Upper lobe of left lung (tissue), 4 donors: ENCODE results near the gene DSC3.

Experiments
- EP300 ChIP-seq, 4 donors: sonication (generic); formaldehyde crosslinking; IDR thresholded peaks; one replicate each; pipeline ENCODE4 v1.5.1; 2017; ENCODE audit warnings: antibody characterized with exemption in 4 of 4, control low read depth in 2 of 4
- POLR2A ChIP-seq, 4 donors: fragments of 450-650 bp; IDR thresholded peaks; one replicate each; pipeline ENCODE4 v1.5.1; 2016 to 2017; ENCODE audit warnings: antibody characterized with exemption in 4 of 4, mild to moderate bottlenecking in 2 of 4
- POLR2AphosphoS5 ChIP-seq, 2 donors: sonication (generic); formaldehyde crosslinking; IDR thresholded peaks; one replicate each; pipeline ENCODE4 v1.5.1; 2017; ENCODE audit warnings: antibody characterized with exemption in 2 of 2
- TF ChIP-seq, protein P1 (sequence below), 6 experiments: fragments of 450-650 bp in 4 of 6; fragments of 200-600 bp in 2 of 6; sonication (generic) in 2 of 6; IDR thresholded peaks; one replicate each; pipeline ENCODE4 v1.5.1; 2016 to 2019; ENCODE audit warnings: antibody characterized with exemption in 6 of 6

DNA sequence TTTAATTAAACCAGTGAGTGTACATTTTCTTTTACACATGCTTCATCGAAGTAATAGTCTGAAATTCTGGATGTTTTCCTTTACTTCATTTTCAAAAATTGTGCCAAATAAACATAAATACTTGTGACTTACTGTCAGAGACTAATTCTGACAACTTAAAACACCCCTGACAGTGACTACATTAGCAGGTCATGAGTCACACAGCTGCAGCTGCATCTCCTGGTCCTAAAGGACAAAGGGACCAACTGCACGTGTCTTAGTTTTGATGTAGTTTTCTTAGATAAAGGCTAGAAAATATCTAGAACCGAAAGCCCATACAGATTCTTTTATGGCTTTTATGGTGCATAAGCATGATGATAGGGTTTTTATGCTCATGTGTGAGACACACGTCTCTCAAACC is 29.6 kb upstream of the DSC3 start:
- TF ChIP-seq, protein P1, sequence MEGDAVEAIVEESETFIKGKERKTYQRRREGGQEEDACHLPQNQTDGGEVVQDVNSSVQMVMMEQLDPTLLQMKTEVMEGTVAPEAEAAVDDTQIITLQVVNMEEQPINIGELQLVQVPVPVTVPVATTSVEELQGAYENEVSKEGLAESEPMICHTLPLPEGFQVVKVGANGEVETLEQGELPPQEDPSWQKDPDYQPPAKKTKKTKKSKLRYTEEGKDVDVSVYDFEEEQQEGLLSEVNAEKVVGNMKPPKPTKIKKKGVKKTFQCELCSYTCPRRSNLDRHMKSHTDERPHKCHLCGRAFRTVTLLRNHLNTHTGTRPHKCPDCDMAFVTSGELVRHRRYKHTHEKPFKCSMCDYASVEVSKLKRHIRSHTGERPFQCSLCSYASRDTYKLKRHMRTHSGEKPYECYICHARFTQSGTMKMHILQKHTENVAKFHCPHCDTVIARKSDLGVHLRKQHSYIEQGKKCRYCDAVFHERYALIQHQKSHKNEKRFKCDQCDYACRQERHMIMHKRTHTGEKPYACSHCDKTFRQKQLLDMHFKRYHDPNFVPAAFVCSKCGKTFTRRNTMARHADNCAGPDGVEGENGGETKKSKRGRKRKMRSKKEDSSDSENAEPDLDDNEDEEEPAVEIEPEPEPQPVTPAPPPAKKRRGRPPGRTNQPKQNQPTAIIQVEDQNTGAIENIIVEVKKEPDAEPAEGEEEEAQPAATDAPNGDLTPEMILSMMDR (IDR thresholded peaks at IDR 0.05), result no peak
- TF ChIP-seq POLR2AphosphoS5 (IDR thresholded peaks at IDR 0.05) (no peak), POLR2A (IDR thresholded peaks at IDR 0.05) (no peak), EP300 (IDR thresholded peaks at IDR 0.05) (no peak)
